H1 (cell line): ENCODE measurements around the gene PHF13. TPM values are rescaled to one million over a fixed set of nuclear protein-coding genes. Genes with fewer than 3 reads are reported as not detected.
A peak's percentile ranks its signal among the peaks of the same experiment; 100 is the strongest.

Source experiments
- ASH2L ChIP-seq: fragments of 200-600, 300-600 bp; sonication (generic); IDR thresholded peaks from one replicate; pipeline ENCODE4 v1.7.1; 2017; ENCODE audit warnings: low read length
- CHD1 ChIP-seq: IDR thresholded peaks from 2 replicates; pipeline ENCODE4 v1.6.1; 2012; ENCODE audit warnings: low read depth, low read length, improper control_type of control experiment
- CHD7 ChIP-seq: fragments of 300-600 bp; sonication (generic); IDR thresholded peaks from 2 replicates; pipeline ENCODE4 v1.7.1; 2012; ENCODE audit warnings: low read length, moderate library complexity, mild to moderate bottlenecking, inconsistent platforms; ENCODE audit not compliant: insufficient replicate concordance
- EGR1 ChIP-seq: IDR thresholded peaks from 2 replicates; pipeline ENCODE4 v1.6.1; 2011; ENCODE audit warnings: low read depth, low read length, borderline replicate concordance
- HDAC6 ChIP-seq: IDR thresholded peaks from one replicate; pipeline ENCODE4 v1.7.1; 2012; ENCODE audit warnings: low read depth, mild to moderate bottlenecking, inconsistent platforms, low read length, moderate library complexity
- KDM4A ChIP-seq: IDR thresholded peaks from one replicate; pipeline ENCODE4 v1.7.1; 2012; ENCODE audit warnings: low read depth, mild to moderate bottlenecking, moderate library complexity, low read length, inconsistent platforms; ENCODE audit not compliant: severe bottlenecking
- NANOG ChIP-seq: IDR thresholded peaks from 2 replicates; pipeline ENCODE4 v1.6.1; 2011; ENCODE audit warnings: low read length, low read depth, mild to moderate bottlenecking, inconsistent platforms; ENCODE audit not compliant: insufficient read depth, poor library complexity, severe bottlenecking
- SAP30 ChIP-seq: fragments of 300-600 bp; sonication (generic); IDR thresholded peaks from 2 replicates; pipeline ENCODE4 v1.7.1; 2012; ENCODE audit warnings: low read length, moderate library complexity, mild to moderate bottlenecking, inconsistent platforms; ENCODE audit not compliant: insufficient read depth, insufficient replicate concordance
- SRF ChIP-seq: IDR thresholded peaks from 2 replicates; pipeline ENCODE4 v1.6.1; 2011; ENCODE audit warnings: mild to moderate bottlenecking, low read depth, low read length, moderate library complexity
- TBP ChIP-seq: IDR thresholded peaks from 2 replicates; pipeline ENCODE4 v1.6.1; 2011; ENCODE audit warnings: low read depth, low read length, improper control_type of control experiment
- TEAD4 ChIP-seq: IDR thresholded peaks from 2 replicates; pipeline ENCODE4 v1.6.1; 2012; ENCODE audit warnings: low read depth, low read length, inconsistent platforms, mixed read lengths
- polyA plus RNA-seq, 7 experiments: library from polyadenylated mRNA; depleted of rRNA in 3 of 7; stranded (reverse) in 5 of 7; unstranded in 2 of 7; fragments of >200 nt in 5 of 7; fragments of 200-250 nt in 2 of 7; gene quantifications; 1 replicate in 5 of 7; 2 replicates in 1 of 7; 4 replicates in 1 of 7; pipeline versions ENCODE4 v1.2.1 to v1.2.3, GENCODE V29; 2011 to 2013; ENCODE audit warnings: missing spikeins in 2 of 7, mixed read lengths in 2 of 7
- total RNA-seq: library from RNA; stranded (reverse); fragmentation: NEBNext Ultra II Directional; extraction: Animal tissue kit (Norgen Biotek cat#: 25700); gene quantifications from 2 replicates; pipeline ENCODE4 v1.2.1, GENCODE V29; 2021

PHF13 gene
- total and polyA plus RNA-seq, 2 of the 8 experiments (the other 6 are each of a cell fraction or from before 2014, with no cell fraction given), result 11.7 to 39.6 TPM

GRCh38 chr1:6603915-6604558 is 9.5 kb upstream of the PHF13 start (continued):
- peak; percentile 61 for TF ChIP-seq TBP
- TF ChIP-seq CHD1, result no peak
- no peak for TF ChIP-seq SAP30
- TF ChIP-seq SRF, result peak; percentile 95
- TF ChIP-seq EGR1, result 0 out of 2 replicates have a peak, but pooled peaks have one; percentile 36
- TF ChIP-seq NANOG, result no peak
- TF ChIP-seq HDAC6, result no peak
- TF ChIP-seq TEAD4, result peak; percentile 80
- TF ChIP-seq CHD7, result no peak
- peak; percentile 22 for TF ChIP-seq ASH2L
- no peak for TF ChIP-seq KDM4A
